ENCODE results near the gene ANO2. TPM values are rescaled to one million over a fixed set of nuclear protein-coding genes. Genes with fewer than 3 reads are reported as not detected.

Gene ANO2
- polyA plus RNA-seq, 1 donor from 2014 or later = 1.8 TPM

- Histone ChIP-seq H3K4me3 (ENCODE audit: low read length) (no peak overlapping the region), H3K4me2 (ENCODE audit: low read length) (no peak overlapping the region), H3F3A (ENCODE audit: insufficient read depth, low read length, poor library complexity, severe bottlenecking) (no peaks in the 10 kb centered on the region), H3K36me3 (ENCODE audit: insufficient read depth, low read length) (no peaks in the 10 kb centered on the region), H3K79me2 (replicated peaks; ENCODE audit: insufficient read depth, low read length) (no peaks in the 10 kb centered on the region), H3K9ac (ENCODE audit: low read length) (no peak overlapping the region), H3K27me3 (ENCODE audit: insufficient read depth, low read depth, low read length) (no peaks in the 10 kb centered on the region), H3K9me2 (ENCODE audit: insufficient read depth, low read length) (no peaks in the 10 kb centered on the region), H3K27ac (ENCODE audit: low read length) (no peak overlapping the region), H2AFZ (ENCODE audit: low read depth, low read length) (no peak overlapping the region), H4K20me1 (ENCODE audit: insufficient read depth) (no peaks in the 10 kb centered on the region), H3K9me3 (ENCODE audit: low read length) (no peaks in the 10 kb centered on the region)
- no peak for TF ChIP-seq MXI1 (conservative IDR thresholded peaks at IDR 0.05; ENCODE audit: poor library complexity, severe bottlenecking)
- TF ChIP-seq, protein P1, sequence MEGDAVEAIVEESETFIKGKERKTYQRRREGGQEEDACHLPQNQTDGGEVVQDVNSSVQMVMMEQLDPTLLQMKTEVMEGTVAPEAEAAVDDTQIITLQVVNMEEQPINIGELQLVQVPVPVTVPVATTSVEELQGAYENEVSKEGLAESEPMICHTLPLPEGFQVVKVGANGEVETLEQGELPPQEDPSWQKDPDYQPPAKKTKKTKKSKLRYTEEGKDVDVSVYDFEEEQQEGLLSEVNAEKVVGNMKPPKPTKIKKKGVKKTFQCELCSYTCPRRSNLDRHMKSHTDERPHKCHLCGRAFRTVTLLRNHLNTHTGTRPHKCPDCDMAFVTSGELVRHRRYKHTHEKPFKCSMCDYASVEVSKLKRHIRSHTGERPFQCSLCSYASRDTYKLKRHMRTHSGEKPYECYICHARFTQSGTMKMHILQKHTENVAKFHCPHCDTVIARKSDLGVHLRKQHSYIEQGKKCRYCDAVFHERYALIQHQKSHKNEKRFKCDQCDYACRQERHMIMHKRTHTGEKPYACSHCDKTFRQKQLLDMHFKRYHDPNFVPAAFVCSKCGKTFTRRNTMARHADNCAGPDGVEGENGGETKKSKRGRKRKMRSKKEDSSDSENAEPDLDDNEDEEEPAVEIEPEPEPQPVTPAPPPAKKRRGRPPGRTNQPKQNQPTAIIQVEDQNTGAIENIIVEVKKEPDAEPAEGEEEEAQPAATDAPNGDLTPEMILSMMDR (IDR thresholded peaks at IDR 0.05; ENCODE audit: poor library complexity, severe bottlenecking) = no peak
- TF ChIP-seq POLR2AphosphoS5 (IDR thresholded peaks at IDR 0.05) = no peak
- no peak for TF ChIP-seq RAD21 (conservative IDR thresholded peaks at IDR 0.05)
- TF ChIP-seq SMC3 (conservative IDR thresholded peaks at IDR 0.05; ENCODE audit: poor library complexity) = no peak
Measured at GRCh38 chr12:5556946-5557673, 387.9 kb downstream of the ANO2 start.

GRCh38 chr12:5556033-5556614 is 388.9 kb downstream of the ANO2 start:
- no peaks in the 10 kb centered on the region for H3K9me2 ChIP-seq (ENCODE audit: insufficient read depth, low read length)
- no peak for TF ChIP-seq EZH2 (IDR thresholded peaks at IDR 0.05; ENCODE audit: borderline replicate concordance, insufficient read depth, low read length, poor library complexity, severe bottlenecking)
- no peak for TF ChIP-seq POLR2AphosphoS5 (IDR thresholded peaks at IDR 0.05)
- TF ChIP-seq, protein P2, sequence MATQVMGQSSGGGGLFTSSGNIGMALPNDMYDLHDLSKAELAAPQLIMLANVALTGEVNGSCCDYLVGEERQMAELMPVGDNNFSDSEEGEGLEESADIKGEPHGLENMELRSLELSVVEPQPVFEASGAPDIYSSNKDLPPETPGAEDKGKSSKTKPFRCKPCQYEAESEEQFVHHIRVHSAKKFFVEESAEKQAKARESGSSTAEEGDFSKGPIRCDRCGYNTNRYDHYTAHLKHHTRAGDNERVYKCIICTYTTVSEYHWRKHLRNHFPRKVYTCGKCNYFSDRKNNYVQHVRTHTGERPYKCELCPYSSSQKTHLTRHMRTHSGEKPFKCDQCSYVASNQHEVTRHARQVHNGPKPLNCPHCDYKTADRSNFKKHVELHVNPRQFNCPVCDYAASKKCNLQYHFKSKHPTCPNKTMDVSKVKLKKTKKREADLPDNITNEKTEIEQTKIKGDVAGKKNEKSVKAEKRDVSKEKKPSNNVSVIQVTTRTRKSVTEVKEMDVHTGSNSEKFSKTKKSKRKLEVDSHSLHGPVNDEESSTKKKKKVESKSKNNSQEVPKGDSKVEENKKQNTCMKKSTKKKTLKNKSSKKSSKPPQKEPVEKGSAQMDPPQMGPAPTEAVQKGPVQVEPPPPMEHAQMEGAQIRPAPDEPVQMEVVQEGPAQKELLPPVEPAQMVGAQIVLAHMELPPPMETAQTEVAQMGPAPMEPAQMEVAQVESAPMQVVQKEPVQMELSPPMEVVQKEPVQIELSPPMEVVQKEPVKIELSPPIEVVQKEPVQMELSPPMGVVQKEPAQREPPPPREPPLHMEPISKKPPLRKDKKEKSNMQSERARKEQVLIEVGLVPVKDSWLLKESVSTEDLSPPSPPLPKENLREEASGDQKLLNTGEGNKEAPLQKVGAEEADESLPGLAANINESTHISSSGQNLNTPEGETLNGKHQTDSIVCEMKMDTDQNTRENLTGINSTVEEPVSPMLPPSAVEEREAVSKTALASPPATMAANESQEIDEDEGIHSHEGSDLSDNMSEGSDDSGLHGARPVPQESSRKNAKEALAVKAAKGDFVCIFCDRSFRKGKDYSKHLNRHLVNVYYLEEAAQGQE (IDR thresholded peaks at IDR 0.05; ENCODE audit: borderline replicate concordance) = no peak
- no peak for TF ChIP-seq MXI1 (conservative IDR thresholded peaks at IDR 0.05; ENCODE audit: poor library complexity, severe bottlenecking)
- TF ChIP-seq, protein P1 (IDR thresholded peaks at IDR 0.05; ENCODE audit: poor library complexity, severe bottlenecking) = no peak
- no peak for TF ChIP-seq RAD21 (conservative IDR thresholded peaks at IDR 0.05)
- TF ChIP-seq SMC3 (conservative IDR thresholded peaks at IDR 0.05; ENCODE audit: poor library complexity) = no peak
- TF ChIP-seq TAF1 (IDR thresholded peaks at IDR 0.05; ENCODE audit: low read depth) = no peak
- TF ChIP-seq EP300 (conservative IDR thresholded peaks at IDR 0.05; ENCODE audit: poor library complexity, severe bottlenecking) = no peak
- H3K79me2 ChIP-seq (replicated peaks; ENCODE audit: insufficient read depth, low read length) = no peaks in the 10 kb centered on the region
- no peak overlapping the region for H3K9ac ChIP-seq (ENCODE audit: low read length)
- H3K4me2 ChIP-seq (ENCODE audit: low read length) = no peak overlapping the region
- no peak overlapping the region for H3K4me3 ChIP-seq (ENCODE audit: low read length)
- H3F3A ChIP-seq (ENCODE audit: insufficient read depth, low read length, poor library complexity, severe bottlenecking) = no peaks in the 10 kb centered on the region
- no peaks in the 10 kb centered on the region for H3K9me3 ChIP-seq (ENCODE audit: low read length)
- no peaks in the 10 kb centered on the region for H3K36me3 ChIP-seq (ENCODE audit: insufficient read depth, low read length)
- no peaks in the 10 kb centered on the region for H3K27me3 ChIP-seq (ENCODE audit: insufficient read depth, low read depth, low read length)
- H3K27ac ChIP-seq (ENCODE audit: low read length) = no peak overlapping the region
- H2AFZ ChIP-seq (ENCODE audit: low read depth, low read length) = no peak overlapping the region
- H4K20me1 ChIP-seq (ENCODE audit: insufficient read depth) = no peaks in the 10 kb centered on the region

All from neural cell (in vitro differentiated cells).